Esophagus muscularis mucosa (tissue), 4 donors: ENCODE measurements around the gene AGAP1. TPM values are rescaled to one million over a fixed set of nuclear protein-coding genes. Genes with fewer than 3 reads are reported as not detected.

Experiments used
- DNase-seq: peaks from one replicate; pipeline ENCODE4 v3.0.0-alpha.2; 2017; ENCODE audit errors: extremely low spot score
- H3K27ac ChIP-seq, 4 donors: fragments of 200-600 bp; sonication (generic); replicated peaks in 1 of 4; 1 replicate in 3 of 4; 2 replicates in 1 of 4; pipeline ENCODE4 v1.5.1; 2016 to 2019; ENCODE audit warnings: mild to moderate bottlenecking in 1 of 4
- H3K27me3 ChIP-seq, 4 donors: fragments of 200-600 bp; sonication (generic); one replicate each; pipeline versions ENCODE4 v1.5.1 to v1.6.0; 2016 to 2019
- H3K36me3 ChIP-seq, 4 donors: fragments of 200-600 bp; sonication (generic); one replicate each; pipeline ENCODE4 v1.5.1; 2016 to 2019
- H3K4me1 ChIP-seq, 4 donors: fragments of 200-600 bp; sonication (generic); one replicate each; pipeline ENCODE4 v1.5.1; 2016 to 2019
- H3K4me3 ChIP-seq, 4 donors: fragments of 200-600 bp; sonication (generic); 1 replicate in 2 of 4; 2 replicates in 2 of 4; pipeline ENCODE4 v1.5.1; 2016 to 2019; ENCODE audit warnings: mild to moderate bottlenecking in 4 of 4, moderate library complexity in 1 of 4
- H3K9me3 ChIP-seq, 4 donors: fragments of 200-600 bp; sonication (generic); 1 replicate in 3 of 4; 2 replicates in 1 of 4; pipeline ENCODE4 v1.5.1; 2016 to 2019
- EP300 ChIP-seq: sonication (generic); formaldehyde crosslinking; IDR thresholded peaks from one replicate; pipeline ENCODE4 v1.6.1; 2017; ENCODE audit warnings: antibody characterized with exemption
- POLR2A ChIP-seq: fragments of 450-650 bp; IDR thresholded peaks from one replicate; pipeline ENCODE4 v1.6.1; 2017; ENCODE audit warnings: antibody characterized with exemption, moderate library complexity, mild to moderate bottlenecking, low read depth
- POLR2AphosphoS5 ChIP-seq, 2 donors: sonication (generic); formaldehyde crosslinking; IDR thresholded peaks; one replicate each; pipeline ENCODE4 v1.6.1; 2017; ENCODE audit warnings: antibody characterized with exemption in 2 of 2
- WGBS: methylation state at CpG from one replicate; pipeline ENCODE4 v1.1.5; 2018; 5-methylcytosine and 5-hydroxymethylcytosine counted together
- intact Hi-C: fragments of 100-400 bp; cut with DNase I; formaldehyde crosslinking; loops from one replicate; pipeline ENCODE4 v1.15.1; 2023
- total RNA-seq, 4 donors: library from RNA; depleted of rRNA; stranded (reverse); fragments of >200 nt; gene quantifications; one replicate each; pipeline versions ENCODE4 v1.1.0 to v1.2.1, GENCODE V29; 2016
- TF ChIP-seq, protein P1 (sequence below), 3 experiments: fragments of 200-600 bp in 2 of 3; fragments of 450-650 bp in 1 of 3; sonication (generic) in 2 of 3; IDR thresholded peaks; one replicate each; pipeline ENCODE4 v1.5.1; 2017 to 2019; ENCODE audit warnings: antibody characterized with exemption in 3 of 3, mild to moderate bottlenecking in 2 of 3, moderate library complexity in 1 of 3

AGAP1 gene
- total RNA-seq, 4 donors from 2014 or later: 37.9 to 62.4 (median 47.2) TPM

GRCh38 chr2:235663875-235664274 is 170.0 kb downstream of the AGAP1 start:
- no peak for TF ChIP-seq EP300
- Histone ChIP-seq H3K4me1 (peaks cover 16 to 55% (median 45%) of the 10 kb centered on the region in 4 donors), H3K27me3 (no peaks in the 10 kb centered on the region), H3K9me3 (no peaks in the 10 kb centered on the region), H3K4me3 (no peak overlapping the region), H3K27ac (no peak overlapping the region), H3K36me3 (no peaks in the 10 kb centered on the region)
- WGBS: 68% methylated on average over 9 of the region's 9 CpGs
- no peak for DNase-seq
- intact Hi-C loops: no loop called here

- TF ChIP-seq EP300 (no peak), POLR2A (no peak), POLR2AphosphoS5 (IDR thresholded peaks at IDR 0.05) (no peak)
- TF ChIP-seq, protein P1, sequence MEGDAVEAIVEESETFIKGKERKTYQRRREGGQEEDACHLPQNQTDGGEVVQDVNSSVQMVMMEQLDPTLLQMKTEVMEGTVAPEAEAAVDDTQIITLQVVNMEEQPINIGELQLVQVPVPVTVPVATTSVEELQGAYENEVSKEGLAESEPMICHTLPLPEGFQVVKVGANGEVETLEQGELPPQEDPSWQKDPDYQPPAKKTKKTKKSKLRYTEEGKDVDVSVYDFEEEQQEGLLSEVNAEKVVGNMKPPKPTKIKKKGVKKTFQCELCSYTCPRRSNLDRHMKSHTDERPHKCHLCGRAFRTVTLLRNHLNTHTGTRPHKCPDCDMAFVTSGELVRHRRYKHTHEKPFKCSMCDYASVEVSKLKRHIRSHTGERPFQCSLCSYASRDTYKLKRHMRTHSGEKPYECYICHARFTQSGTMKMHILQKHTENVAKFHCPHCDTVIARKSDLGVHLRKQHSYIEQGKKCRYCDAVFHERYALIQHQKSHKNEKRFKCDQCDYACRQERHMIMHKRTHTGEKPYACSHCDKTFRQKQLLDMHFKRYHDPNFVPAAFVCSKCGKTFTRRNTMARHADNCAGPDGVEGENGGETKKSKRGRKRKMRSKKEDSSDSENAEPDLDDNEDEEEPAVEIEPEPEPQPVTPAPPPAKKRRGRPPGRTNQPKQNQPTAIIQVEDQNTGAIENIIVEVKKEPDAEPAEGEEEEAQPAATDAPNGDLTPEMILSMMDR (IDR thresholded peaks at IDR 0.05): no peak
- peaks cover 0 to 5% (median 0%) of the 10 kb centered on the region in 4 donors for H3K27me3 ChIP-seq
- intact Hi-C loops: no loop called here
- H3K4me1 ChIP-seq: peaks cover 19 to 42% (median 38%) of the 10 kb centered on the region in 4 donors
- H3K9me3 ChIP-seq: no peaks in the 10 kb centered on the region
- H3K27ac ChIP-seq: peak overlapping the region; percentile 69 to 81 (median 73)
- WGBS: 5% methylated on average over 13 of the region's 13 CpGs
- no peak for DNase-seq
- H3K36me3 ChIP-seq: no peaks in the 10 kb centered on the region
- peak overlapping the region; percentile 36 to 53 (median 45) for H3K4me3 ChIP-seq
Observed at GRCh38 chr2:235665661-235666212, 171.9 kb downstream of the AGAP1 start.

GRCh38 chr2:235666213-235666781 is 172.5 kb downstream of the AGAP1 start:
- no peak for TF ChIP-seq POLR2A
- TF ChIP-seq POLR2AphosphoS5 (IDR thresholded peaks at IDR 0.05): peak; percentile 50 to 64
- no peak for TF ChIP-seq EP300
- TF ChIP-seq, protein P1 (IDR thresholded peaks at IDR 0.05): peak in 1 of 3 experiments; percentile 21
- H3K4me3 ChIP-seq: peak overlapping the region; percentile 36 to 53 (median 45)
- peaks cover 23 to 43% (median 42%) of the 10 kb centered on the region in 4 donors for H3K4me1 ChIP-seq
- peaks cover 0 to 5% (median 0%) of the 10 kb centered on the region in 4 donors for H3K27me3 ChIP-seq
- intact Hi-C loops: no loop called here
- no peak for DNase-seq
- no peaks in the 10 kb centered on the region for H3K9me3 ChIP-seq
- whole genome bisulfite sequencing: 2% methylated on average over 4 of the region's 4 CpGs
- H3K27ac ChIP-seq: peak overlapping the region; percentile 69 to 81 (median 73)
- no peaks in the 10 kb centered on the region for H3K36me3 ChIP-seq

DNA sequence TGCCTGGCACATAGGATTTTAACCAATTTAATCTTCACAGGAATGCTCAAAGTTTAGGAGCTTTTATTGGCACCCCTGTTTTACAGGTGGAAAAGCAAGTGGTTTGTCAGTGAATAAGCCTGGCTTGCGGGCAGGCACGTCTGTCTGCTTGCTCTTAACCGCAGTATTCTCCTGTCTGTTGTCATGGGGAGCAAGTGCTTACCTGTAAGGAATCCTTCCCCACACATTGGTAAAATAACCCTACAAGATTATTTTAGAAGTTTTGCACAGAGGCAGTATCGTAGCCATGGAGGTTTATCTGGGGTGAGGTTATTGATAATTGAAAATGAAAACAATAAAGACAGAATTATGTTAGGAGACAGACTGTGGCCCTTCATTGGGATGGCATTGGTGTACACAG is 174.9 kb downstream of the AGAP1 start:
- DNase-seq: no peak
- intact Hi-C loops: no loop called here
- H3K27ac ChIP-seq: peak overlapping the region in 2 of 4 donors; percentile 35 to 82
- no peaks in the 10 kb centered on the region for H3K36me3 ChIP-seq
- TF ChIP-seq EP300 (no peak), POLR2AphosphoS5 (IDR thresholded peaks at IDR 0.05) (no peak), POLR2A (no peak)
- TF ChIP-seq, protein P1 (IDR thresholded peaks at IDR 0.05): no peak
- H3K4me3 ChIP-seq: peak overlapping the region in 2 of 4 donors; percentile 80 to 83
- H3K27me3 ChIP-seq: peaks cover 0 to 5% (median 0%) of the 10 kb centered on the region in 4 donors
- 95% methylated on average over 4 of the region's 4 CpGs for WGBS
- peaks cover 24 to 68% (median 60%) of the 10 kb centered on the region in 4 donors for H3K4me1 ChIP-seq
- no peaks in the 10 kb centered on the region for H3K9me3 ChIP-seq

DNA sequence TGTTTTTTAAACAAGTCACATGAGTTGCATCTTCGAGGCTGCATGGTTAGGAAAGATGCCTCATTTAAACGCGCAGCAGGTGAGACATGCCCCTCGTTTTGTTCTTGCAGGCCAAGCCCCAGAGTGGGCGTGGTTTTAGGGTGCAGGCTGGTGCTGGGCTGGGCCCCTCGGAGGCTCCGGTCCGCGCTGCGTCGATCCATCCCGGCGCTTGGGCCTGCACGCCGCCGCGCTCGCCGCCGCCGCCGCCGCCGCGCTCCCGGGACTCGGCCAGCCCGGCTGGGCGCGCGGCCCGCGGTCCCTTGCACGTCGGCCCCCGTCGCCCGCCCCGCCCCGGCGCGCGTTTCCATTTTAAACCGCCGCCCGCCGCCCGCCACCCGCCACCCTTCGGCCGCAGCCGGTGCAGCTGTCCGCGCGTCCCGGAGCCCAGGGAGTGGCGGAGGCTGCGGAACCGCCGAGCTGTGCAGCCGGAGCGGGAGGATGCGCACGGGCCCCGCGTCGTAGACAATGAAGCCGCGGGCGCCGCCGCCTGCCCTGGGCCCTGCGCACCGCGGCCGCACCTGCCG is 175.5 kb downstream of the AGAP1 start:
- intact Hi-C loops: no loop called here
- Histone ChIP-seq H3K27ac (peak overlapping the region; percentile 79 to 86 (median 82)), H3K4me3 (peak overlapping the region; percentile 67 to 83 (median 78)), H3K36me3 (no peaks in the 10 kb centered on the region), H3K9me3 (no peaks in the 10 kb centered on the region), H3K27me3 (peaks cover 0 to 5% (median 0%) of the 10 kb centered on the region in 4 donors), H3K4me1 (peaks cover 24 to 73% (median 65%) of the 10 kb centered on the region in 4 donors)
- DNase-seq: no peak
- TF ChIP-seq POLR2AphosphoS5 (IDR thresholded peaks at IDR 0.05) (peak in 1 of 2 donors; percentile 45), EP300 (no peak)
- TF ChIP-seq, protein P1 (IDR thresholded peaks at IDR 0.05): peak in 2 of 3 experiments; percentile 4 to 32
- WGBS: 0% methylated on average over 2 of the region's 77 CpGs
